ENCODE data around the gene NTNG2.
"Not testable (repeated sequence)": the region's sequence is repeated elsewhere in the genome, so short reads cannot be mapped to it uniquely, and the experiment has no call there.

Gene NTNG2

DNA sequence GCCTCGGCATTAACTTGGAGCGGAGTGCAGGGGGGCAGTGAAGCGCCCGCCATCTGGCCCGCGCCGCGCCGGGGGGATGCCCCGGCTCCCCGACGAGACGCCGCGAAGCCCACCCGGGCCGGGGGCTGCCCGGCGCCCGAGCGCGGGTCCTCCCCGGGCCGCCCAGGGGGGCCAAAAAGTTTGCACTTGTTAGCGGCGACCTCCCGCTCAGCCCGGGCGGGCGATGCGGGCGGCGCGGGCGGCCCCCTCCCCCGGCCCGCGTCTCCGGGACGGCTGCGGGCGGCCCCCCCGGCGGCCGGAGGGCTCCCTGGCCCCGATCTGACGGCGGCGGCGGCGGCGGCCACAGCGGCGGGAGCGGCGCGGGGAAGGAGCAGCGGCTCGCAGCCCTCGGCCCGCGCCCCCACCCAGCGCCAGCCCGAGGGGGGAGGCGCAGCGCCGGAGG is at the start of gene NTNG2:
NTNG2 (plus strand) TSS at position 316 of the 442 bp plus-strand sequence. CDS start 4,774 bp downstream, outside the sequence.
- no peak for DNase-seq (ENCODE audit: low spot score)

- DNase-seq (ENCODE audit: low spot score), result peak; percentile 75
Observed at GRCh38 chr9:132114102-132114707, 47.7 kb upstream of the NTNG2 start.

DNA sequence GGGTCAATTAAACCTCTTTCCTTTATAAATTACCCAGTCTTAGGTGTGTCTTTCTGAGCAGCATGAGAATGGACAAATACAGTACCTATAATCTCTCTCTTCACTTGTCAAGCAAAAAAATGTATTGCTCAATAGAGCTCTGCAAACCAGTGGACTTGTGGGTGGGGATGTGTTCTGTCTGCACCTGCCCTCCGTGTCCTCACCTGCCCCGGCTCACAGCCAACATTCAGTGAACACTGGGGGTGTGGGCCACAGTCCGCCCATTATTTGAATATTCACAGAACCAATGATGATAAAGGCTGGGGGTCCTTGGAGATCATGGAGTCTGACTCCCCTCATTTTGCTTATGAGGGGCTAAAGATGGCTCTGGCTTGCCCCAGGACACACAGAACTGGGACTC is 45.3 kb upstream of the NTNG2 start:
- DNase-seq (ENCODE audit: low spot score), result no peak

GRCh38 chr9:132117694-132118093 is 44.2 kb upstream of the NTNG2 start:
- no peak for DNase-seq (ENCODE audit: low spot score)

GRCh38 chr9:132121021-132121420 is 40.8 kb upstream of the NTNG2 start:
- no peak for DNase-seq (ENCODE audit: low spot score)

GRCh38 chr9:132124800-132125199 is 37.1 kb upstream of the NTNG2 start:
- DNase-seq (ENCODE audit: low spot score), result no peak

DNA sequence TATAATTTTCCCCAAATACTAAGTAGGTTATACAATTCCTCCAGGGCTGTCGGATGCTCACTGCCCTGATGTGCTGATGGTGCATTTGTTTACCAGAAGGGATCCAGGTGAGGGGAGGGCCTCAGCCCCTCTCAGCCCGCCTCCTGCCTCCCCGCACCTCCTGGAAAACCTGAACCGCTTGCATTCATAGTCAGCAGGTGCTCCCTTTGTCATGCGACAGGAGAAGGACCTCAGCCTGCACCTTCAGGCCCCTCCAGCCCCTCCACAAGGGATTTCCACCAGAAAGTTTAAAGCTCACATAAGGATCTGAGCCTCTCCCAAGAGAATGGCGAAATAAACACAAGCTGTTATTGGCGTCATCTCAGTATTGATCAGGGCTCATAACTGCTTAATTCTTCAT is 36.5 kb upstream of the NTNG2 start:
- DNase-seq (ENCODE audit: low spot score), result no peak

- no peak for DNase-seq (ENCODE audit: low spot score)
Observed at GRCh38 chr9:132125944-132126679, 35.7 kb upstream of the NTNG2 start.

- no peak for DNase-seq (ENCODE audit: low spot score)
Observed at GRCh38 chr9:132126680-132127236, 35.1 kb upstream of the NTNG2 start.

- no peak for DNase-seq (ENCODE audit: low spot score)
Observed at GRCh38 chr9:132127888-132128534, 33.8 kb upstream of the NTNG2 start.

- DNase-seq (ENCODE audit: low spot score), result no peak
Observed at GRCh38 chr9:132129535-132129934, 32.3 kb upstream of the NTNG2 start.

GRCh38 chr9:132134085-132134484 is 27.8 kb upstream of the NTNG2 start:
- not testable (repeated sequence) for DNase-seq (ENCODE audit: low spot score)

DNA sequence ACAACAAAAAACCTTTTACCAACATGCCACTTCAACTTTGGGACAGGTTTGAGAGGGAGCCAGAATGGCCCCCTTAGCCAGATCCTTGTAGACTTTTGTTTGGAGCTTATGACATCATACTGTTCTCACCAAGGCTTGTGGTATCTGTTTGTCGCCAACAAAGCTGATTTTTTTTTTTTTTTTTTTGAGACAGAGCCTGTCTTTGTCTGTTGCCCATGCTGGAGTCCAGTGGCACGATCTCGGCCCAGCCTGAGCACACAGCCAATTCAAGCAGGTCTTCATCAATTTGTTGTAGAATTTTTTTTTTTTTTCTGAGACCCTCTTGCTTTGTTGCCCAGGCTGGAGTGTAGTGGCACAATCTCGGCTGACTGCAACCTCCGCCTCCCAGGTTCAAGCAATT is 26.4 kb upstream of the NTNG2 start:
- DNase-seq (ENCODE audit: low spot score), result no peak

- no peak for DNase-seq (ENCODE audit: low spot score)
Observed at GRCh38 chr9:132136151-132136780, 25.6 kb upstream of the NTNG2 start.

- DNase-seq (ENCODE audit: low spot score), result no peak
Observed at GRCh38 chr9:132141344-132141947, 20.4 kb upstream of the NTNG2 start.

DNA sequence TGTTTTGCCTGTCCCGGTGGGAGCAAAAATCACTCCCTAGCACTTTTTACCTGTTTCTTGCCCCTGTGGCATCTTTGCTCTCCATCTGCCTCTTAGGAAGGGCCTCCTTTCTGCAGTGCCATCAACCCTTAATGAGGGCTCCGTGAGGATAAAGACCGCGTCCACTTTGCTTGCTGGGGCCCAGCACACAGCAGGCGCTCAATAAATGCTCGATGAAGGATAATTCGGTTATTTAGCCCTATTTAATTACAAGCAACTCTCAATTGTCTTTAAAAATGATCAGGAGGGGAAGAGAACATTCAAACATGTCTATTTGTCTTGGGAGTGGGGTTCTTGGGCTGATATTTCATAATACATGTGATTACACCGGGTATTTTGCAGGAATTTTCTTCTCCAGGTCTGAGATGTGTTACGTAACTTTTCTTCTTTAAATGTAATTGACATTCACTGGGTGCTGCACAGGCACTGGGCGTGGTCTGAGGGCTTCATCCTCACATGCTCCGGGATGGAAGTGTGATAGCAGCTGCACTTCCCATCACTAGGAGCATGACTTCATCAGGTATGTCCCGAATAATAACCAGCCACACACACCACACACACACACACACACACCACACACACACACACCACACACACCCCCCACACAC is 19.8 kb upstream of the NTNG2 start:
- no peak for DNase-seq (ENCODE audit: low spot score)

GRCh38 chr9:132142924-132143323 is 18.9 kb upstream of the NTNG2 start:
- no peak for DNase-seq (ENCODE audit: low spot score)

- no peak for DNase-seq (ENCODE audit: low spot score)
Observed at GRCh38 chr9:132143359-132143758, 18.5 kb upstream of the NTNG2 start.

GRCh38 chr9:132144708-132145365 is 17.0 kb upstream of the NTNG2 start:
- DNase-seq (ENCODE audit: low spot score), result no peak

DNA sequence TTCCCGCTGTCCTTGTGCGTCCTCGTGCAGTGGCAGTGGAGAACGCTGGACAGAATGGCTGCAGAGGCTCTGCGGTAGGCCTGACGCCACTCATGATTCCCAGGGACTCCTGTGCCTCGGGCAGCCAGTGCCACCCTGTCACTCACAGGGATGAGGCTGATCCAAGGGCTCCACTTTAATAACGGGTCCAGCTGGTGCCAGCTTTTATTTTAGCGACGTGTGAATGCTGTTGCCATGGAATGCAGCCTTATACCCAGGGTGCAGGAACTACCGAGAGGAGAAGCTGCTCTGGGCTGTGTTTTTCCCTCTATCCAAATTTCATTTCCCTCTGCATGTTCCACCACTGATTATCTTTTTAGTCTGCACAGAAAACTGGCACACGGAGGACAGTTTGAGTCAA is 15.8 kb upstream of the NTNG2 start:
- DNase-seq (ENCODE audit: low spot score), result no peak

DNA sequence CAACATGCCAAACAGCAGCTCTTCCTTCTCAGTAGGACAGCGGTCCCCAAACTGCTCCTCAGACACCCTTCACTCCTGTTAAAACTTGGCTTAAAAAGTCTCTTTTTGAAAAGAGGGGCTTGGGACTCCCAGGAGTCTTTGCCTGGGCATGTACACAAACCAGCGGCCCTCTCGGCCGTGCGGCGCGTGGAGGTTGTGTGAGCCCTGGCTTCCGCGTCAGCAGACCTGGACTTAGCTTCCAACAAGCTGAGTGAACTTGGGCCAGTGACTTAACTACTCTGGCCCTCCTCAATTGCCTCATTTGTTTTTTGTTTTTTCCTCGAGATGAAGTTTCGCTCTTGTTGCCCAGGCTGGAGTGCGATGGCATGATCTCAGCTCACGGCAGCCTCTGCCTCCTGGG is 15.3 kb upstream of the NTNG2 start:
- no peak for DNase-seq (ENCODE audit: low spot score)
